Measurements from ENCODE around the gene NACC2. TPM values are rescaled to one million over a fixed set of nuclear protein-coding genes. Genes with fewer than 3 reads are reported as not detected.

The NACC2 gene
- total RNA-seq, 1 donor from 2014 or later: 4.5 TPM

DNA sequence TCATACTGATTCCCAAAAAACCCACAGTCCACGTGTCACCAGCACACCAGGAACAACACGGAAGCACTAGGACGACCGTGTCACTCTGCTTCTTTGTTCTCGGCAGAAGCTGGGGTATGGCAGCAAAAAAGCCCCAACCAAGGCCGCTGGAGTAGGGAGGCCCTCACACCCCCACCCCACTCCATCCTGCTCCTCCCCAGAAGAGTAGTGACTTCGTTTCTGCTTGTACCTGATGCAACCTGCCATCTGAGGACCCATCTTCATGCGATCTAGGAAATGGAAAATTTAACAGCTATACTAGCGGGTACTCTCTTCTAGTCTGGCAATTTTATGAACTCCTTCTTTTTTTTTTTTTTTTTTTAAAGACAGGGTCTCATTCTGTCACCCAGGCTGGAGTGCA lies 137.7 kb downstream of the NACC2 start:
- H3K36me3 ChIP-seq: no peaks in the 10 kb centered on the region
- no peak overlapping the region for H2AFZ ChIP-seq (replicated peaks)
- H3K27ac ChIP-seq: no peak overlapping the region
- H3K27me3 ChIP-seq: peaks cover 9% of the 10 kb centered on the region
- TF ChIP-seq, protein P1, sequence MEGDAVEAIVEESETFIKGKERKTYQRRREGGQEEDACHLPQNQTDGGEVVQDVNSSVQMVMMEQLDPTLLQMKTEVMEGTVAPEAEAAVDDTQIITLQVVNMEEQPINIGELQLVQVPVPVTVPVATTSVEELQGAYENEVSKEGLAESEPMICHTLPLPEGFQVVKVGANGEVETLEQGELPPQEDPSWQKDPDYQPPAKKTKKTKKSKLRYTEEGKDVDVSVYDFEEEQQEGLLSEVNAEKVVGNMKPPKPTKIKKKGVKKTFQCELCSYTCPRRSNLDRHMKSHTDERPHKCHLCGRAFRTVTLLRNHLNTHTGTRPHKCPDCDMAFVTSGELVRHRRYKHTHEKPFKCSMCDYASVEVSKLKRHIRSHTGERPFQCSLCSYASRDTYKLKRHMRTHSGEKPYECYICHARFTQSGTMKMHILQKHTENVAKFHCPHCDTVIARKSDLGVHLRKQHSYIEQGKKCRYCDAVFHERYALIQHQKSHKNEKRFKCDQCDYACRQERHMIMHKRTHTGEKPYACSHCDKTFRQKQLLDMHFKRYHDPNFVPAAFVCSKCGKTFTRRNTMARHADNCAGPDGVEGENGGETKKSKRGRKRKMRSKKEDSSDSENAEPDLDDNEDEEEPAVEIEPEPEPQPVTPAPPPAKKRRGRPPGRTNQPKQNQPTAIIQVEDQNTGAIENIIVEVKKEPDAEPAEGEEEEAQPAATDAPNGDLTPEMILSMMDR (IDR thresholded peaks at IDR 0.05): no peak
- TF ChIP-seq EZH2 (IDR thresholded peaks at IDR 0.05) (no peak), EZH2phosphoT487 (IDR thresholded peaks at IDR 0.05) (no peak)
- no peak overlapping the region for H3K4me2 ChIP-seq
- H3K4me1 ChIP-seq: peaks cover under 1% of the 10 kb centered on the region
- peaks cover 10% of the 10 kb centered on the region for H3F3A ChIP-seq (ENCODE audit: low read depth)
- Mint-ChIP-seq H3K27me3 (ENCODE audit: insufficient read depth, low read depth) (no peaks in the 10 kb centered on the region), H3K4me1 (peaks cover 23% of the 10 kb centered on the region), H3K36me3 (peaks cover 5% of the 10 kb centered on the region), H3K4me3 (no peak overlapping the region), H3K9me3 (no peaks in the 10 kb centered on the region), H3K27ac (no peak overlapping the region)
- H3K9ac ChIP-seq: no peak overlapping the region
- no peak for DNase-seq (ENCODE audit: low spot score)
- H3K79me2 ChIP-seq (ENCODE audit: low read depth): peaks cover 55% of the 10 kb centered on the region
- no peak overlapping the region for H3K4me3 ChIP-seq
- H4K20me1 ChIP-seq (ENCODE audit: low read depth): peaks cover 31% of the 10 kb centered on the region
- no peaks in the 10 kb centered on the region for H3K9me3 ChIP-seq (ENCODE audit: low read depth)

DNA sequence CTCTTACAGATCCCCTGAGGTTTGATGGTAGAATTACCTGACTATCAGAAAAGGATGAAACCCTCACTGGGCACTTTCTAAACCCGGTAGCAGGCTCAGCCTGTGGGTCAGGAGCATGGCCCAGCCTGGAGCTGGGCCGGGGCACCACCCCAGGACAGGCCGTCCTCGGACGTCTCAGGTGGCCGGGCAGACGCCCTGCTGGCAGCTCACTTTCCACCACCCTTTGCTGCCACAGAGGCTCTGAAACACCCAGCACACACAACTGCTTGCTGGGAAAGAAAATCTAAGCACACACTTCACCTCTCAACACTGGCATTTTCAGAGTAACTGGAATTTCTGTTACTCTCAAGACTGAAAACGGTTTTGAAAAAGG lies 138.3 kb downstream of the NACC2 start:
- Mint-ChIP-seq H3K27ac (no peak overlapping the region), H3K4me1 (peaks cover 24% of the 10 kb centered on the region), H3K4me3 (no peak overlapping the region), H3K9me3 (no peaks in the 10 kb centered on the region), H3K36me3 (peaks cover 5% of the 10 kb centered on the region), H3K27me3 (ENCODE audit: insufficient read depth, low read depth) (no peaks in the 10 kb centered on the region)
- peaks cover 55% of the 10 kb centered on the region for H3K79me2 ChIP-seq (ENCODE audit: low read depth)
- H2AFZ ChIP-seq (replicated peaks): no peak overlapping the region
- peaks cover 31% of the 10 kb centered on the region for H4K20me1 ChIP-seq (ENCODE audit: low read depth)
- DNase-seq (ENCODE audit: low spot score): no peak
- no peak overlapping the region for H3K4me3 ChIP-seq
- H3K27me3 ChIP-seq: peaks cover 3% of the 10 kb centered on the region
- peaks cover 6% of the 10 kb centered on the region for H3K4me1 ChIP-seq
- H3K36me3 ChIP-seq: no peaks in the 10 kb centered on the region
- no peaks in the 10 kb centered on the region for H3K9me3 ChIP-seq (ENCODE audit: low read depth)
- H3F3A ChIP-seq (ENCODE audit: low read depth): peaks cover 10% of the 10 kb centered on the region
- no peak overlapping the region for H3K27ac ChIP-seq
- H3K9ac ChIP-seq: no peak overlapping the region
- TF ChIP-seq, protein P1 (IDR thresholded peaks at IDR 0.05): no peak
- TF ChIP-seq EZH2phosphoT487 (IDR thresholded peaks at IDR 0.05) (no peak), EZH2 (IDR thresholded peaks at IDR 0.05) (no peak)
- H3K4me2 ChIP-seq: no peak overlapping the region

Other genes with a start within 250 kb of the NACC2 start
- gene CAMSAP1, start 187.7 kb downstream of the NACC2 start, total RNA-seq (ENCODE audit: low replicate concordance): 39.3 and 44.9 TPM in 2 replicates
- 53.6 and 66.0 TPM in 2 replicates for gene UBAC1, start 133.9 kb downstream of the NACC2 start, total RNA-seq (ENCODE audit: low replicate concordance)
- gene TMEM250, start 23.6 kb upstream of the NACC2 start, total RNA-seq (ENCODE audit: low replicate concordance): 16.3 and 46.2 TPM in 2 replicates
- not detected in 2 replicates for gene LHX3, start 109.8 kb upstream of the NACC2 start, total RNA-seq (ENCODE audit: low replicate concordance)
- gene QSOX2, start 150.5 kb upstream of the NACC2 start, total RNA-seq (ENCODE audit: low replicate concordance): 17.1 and 19.6 TPM in 2 replicates
- gene CCDC187, start 208.8 kb upstream of the NACC2 start, total RNA-seq (ENCODE audit: low replicate concordance): 0.09 TPM in 1 of 2 replicates, not detected in the other
- gene GPSM1, start 232.2 kb upstream of the NACC2 start, total RNA-seq (ENCODE audit: low replicate concordance): 6.2 and 39.7 TPM in 2 replicates

Data from neural progenitor cell (in vitro differentiated cells).